HEK293 (cell line): ENCODE data around the gene RPL11.

ENCODE experiments used
- CTCF ChIA-PET: fragments of 350-600 bp; formaldehyde crosslinking; extraction: SDS; loops from one replicate; lab custom pipeline; 2021; ENCODE audit warnings: antibody characterized with exemption; lab: Yijun Ruan, JAX
- POLR2A ChIA-PET: fragments of 300-600 bp; formaldehyde crosslinking; extraction: SDS; loops from one replicate; lab custom pipeline; 2020; ENCODE audit warnings: antibody characterized with exemption, inconsistent platforms; lab: Yijun Ruan, JAX
- H3K27ac ChIP-seq: fragments of 200-500 bp; sonication (Bioruptor generic); 2 replicates; pipeline ENCODE4 v1.5.1; 2014; ENCODE audit warnings: low read depth, low read length, control low read depth, inconsistent platforms; ENCODE audit errors: extremely low read depth
- H3K36me3 ChIP-seq, 2 experiments: fragments of 200-500 bp in 1 of 2; sonication (Bioruptor generic) in 1 of 2; 1 replicate in 1 of 2; 2 replicates in 1 of 2; pipeline ENCODE4 v1.5.1; 2014 to 2017; ENCODE audit warnings: inconsistent platforms in 2 of 2, low read length in 2 of 2; ENCODE audit not compliant: control insufficient read depth in 2 of 2, insufficient read depth in 1 of 2
- H3K4me1 ChIP-seq: fragments of 200-500 bp; sonication (Bioruptor generic); 2 replicates; pipeline ENCODE4 v1.5.1; 2014; ENCODE audit warnings: mild to moderate bottlenecking, low read length, inconsistent platforms; ENCODE audit not compliant: control insufficient read depth, insufficient read depth
- H3K4me3 ChIP-seq: 2 replicates; pipeline ENCODE4 v1.5.1; 2011; ENCODE audit warnings: low read depth, mild to moderate bottlenecking, control low read depth, low read length, moderate library complexity
- H3K9me3 ChIP-seq: fragments of 200-500 bp; sonication (Bioruptor generic); 2 replicates; pipeline ENCODE4 v1.5.1; 2014; ENCODE audit warnings: low read depth, low read length, inconsistent platforms; ENCODE audit not compliant: control insufficient read depth, insufficient read depth
- AEBP2 ChIP-seq: fragments of 450-650 bp; formaldehyde crosslinking; IDR thresholded peaks from 2 replicates; pipeline ENCODE4 v1.5.1; 2016; ENCODE audit warnings: missing biosample characterization, missing genetic modification characterization, borderline replicate concordance
- IKZF3 ChIP-seq: fragments of 450-650 bp; IDR thresholded peaks from 2 replicates; pipeline ENCODE4 v1.5.0; 2018; ENCODE audit warnings: missing biosample characterization, mild to moderate bottlenecking, missing genetic modification characterization, moderate library complexity
- MYNN ChIP-seq: fragments of 450-650 bp; formaldehyde crosslinking; IDR thresholded peaks from 2 replicates; pipeline ENCODE4 v1.5.1; 2016; ENCODE audit warnings: missing biosample characterization, missing genetic modification characterization, borderline replicate concordance
- RBAK ChIP-seq: fragments of 450-650 bp; formaldehyde crosslinking; IDR thresholded peaks from 2 replicates; pipeline ENCODE4 v1.5.1; 2016; ENCODE audit warnings: missing biosample characterization, missing genetic modification characterization
- ZBTB1 ChIP-seq: fragments of 450-650 bp; formaldehyde crosslinking; IDR thresholded peaks from 2 replicates; pipeline ENCODE4 v1.5.1; 2016; ENCODE audit warnings: missing biosample characterization, missing genetic modification characterization
- ZBTB44 ChIP-seq: fragments of 450-650 bp; IDR thresholded peaks from 2 replicates; pipeline ENCODE4 v1.5.1; 2018; ENCODE audit warnings: missing biosample characterization, mild to moderate bottlenecking, missing genetic modification characterization
- ZNF114 ChIP-seq: fragments of 450-650 bp; formaldehyde crosslinking; IDR thresholded peaks from 2 replicates; pipeline ENCODE4 v1.5.0; 2017; ENCODE audit warnings: missing biosample characterization, missing genetic modification characterization
- ZNF121 ChIP-seq: fragments of 450-650 bp; formaldehyde crosslinking; IDR thresholded peaks from 2 replicates; pipeline ENCODE4 v1.5.1; 2016; ENCODE audit warnings: missing biosample characterization, missing genetic modification characterization
- ZNF24 ChIP-seq: fragments of 450-650 bp; formaldehyde crosslinking; IDR thresholded peaks from 2 replicates; pipeline ENCODE4 v1.5.1; 2016; ENCODE audit warnings: missing biosample characterization, missing genetic modification characterization
- ZNF248 ChIP-seq: fragments of 450-650 bp; formaldehyde crosslinking; IDR thresholded peaks from 2 replicates; pipeline ENCODE4 v1.5.1; 2017; ENCODE audit warnings: missing biosample characterization, missing genetic modification characterization
- ZNF266 ChIP-seq: fragments of 450-650 bp; formaldehyde crosslinking; IDR thresholded peaks from 2 replicates; pipeline ENCODE4 v1.5.1; 2016; ENCODE audit warnings: missing biosample characterization, missing genetic modification characterization, low read depth
- ZNF391 ChIP-seq: fragments of 450-650 bp; formaldehyde crosslinking; IDR thresholded peaks from 2 replicates; pipeline ENCODE4 v1.5.1; 2016; ENCODE audit warnings: low read depth, missing biosample characterization, missing genetic modification characterization, borderline replicate concordance
- ZNF514 ChIP-seq: fragments of 450-650 bp; formaldehyde crosslinking; IDR thresholded peaks from 2 replicates; pipeline ENCODE4 v1.5.1; 2016; ENCODE audit warnings: missing biosample characterization, missing genetic modification characterization
- ZNF704 ChIP-seq: fragments of 450-650 bp; formaldehyde crosslinking; IDR thresholded peaks from 2 replicates; pipeline ENCODE4 v1.5.1; 2016; ENCODE audit warnings: missing biosample characterization, missing genetic modification characterization
- TF ChIP-seq, protein P1 (sequence below): fragments of 450-650 bp; formaldehyde crosslinking; IDR thresholded peaks from 2 replicates; pipeline ENCODE4 v1.5.1; 2016; ENCODE audit warnings: missing biosample characterization, missing genetic modification characterization
- TF ChIP-seq, protein P2 (sequence below): fragments of 450-650 bp; formaldehyde crosslinking; IDR thresholded peaks from 2 replicates; pipeline ENCODE4 v1.5.1; 2016; ENCODE audit warnings: missing biosample characterization, missing genetic modification characterization
- TF ChIP-seq, protein P3 (sequence below): sonication (generic); formaldehyde crosslinking; IDR thresholded peaks from 2 replicates; pipeline ENCODE4 v1.8.1; 2022; ENCODE audit warnings: mild to moderate bottlenecking, moderate library complexity, missing genetic modification reagents

Gene RPL11

DNA sequence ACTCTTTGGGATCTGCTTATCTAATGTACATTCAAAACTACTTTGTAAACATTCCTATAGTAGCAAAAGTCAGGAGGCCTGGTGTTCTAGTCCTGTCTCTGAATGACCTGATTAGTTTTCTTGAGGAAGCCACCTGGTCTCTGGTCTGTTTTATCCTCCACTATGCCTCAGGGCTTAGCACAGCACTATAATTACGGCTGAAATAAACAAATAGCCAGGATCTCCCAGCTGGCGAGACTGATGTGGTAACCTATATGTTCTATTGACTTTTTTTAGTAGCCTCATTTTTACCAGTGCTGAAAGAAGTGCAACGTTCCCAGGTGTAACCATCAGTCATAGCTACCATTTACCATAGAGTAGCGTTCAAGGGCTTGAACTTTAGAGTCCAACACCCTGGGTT lies 24.2 kb upstream of the RPL11 start:
- Histone ChIP-seq H3K9me3 (no peaks in the 10 kb centered on the region), H3K36me3 (no peaks in the 10 kb centered on the region), H3K27ac (no peak overlapping the region), H3K4me1 (no peaks in the 10 kb centered on the region), H3K4me3 (no peak overlapping the region)
- POLR2A ChIA-PET = interaction anchor here (0.7 kb wide), 2 partner anchors 30 to 165 kb away, joined by 3 to 6 read pairs; no protein-coding TSS in a partner anchor
- CTCF ChIA-PET = interaction anchor here (0.6 to 9.6 kb wide), 4 partner anchors 11 to 676 kb away, joined by 5 to 72 read pairs (median 38); no protein-coding TSS in a partner anchor
- TF ChIP-seq, protein P1, sequence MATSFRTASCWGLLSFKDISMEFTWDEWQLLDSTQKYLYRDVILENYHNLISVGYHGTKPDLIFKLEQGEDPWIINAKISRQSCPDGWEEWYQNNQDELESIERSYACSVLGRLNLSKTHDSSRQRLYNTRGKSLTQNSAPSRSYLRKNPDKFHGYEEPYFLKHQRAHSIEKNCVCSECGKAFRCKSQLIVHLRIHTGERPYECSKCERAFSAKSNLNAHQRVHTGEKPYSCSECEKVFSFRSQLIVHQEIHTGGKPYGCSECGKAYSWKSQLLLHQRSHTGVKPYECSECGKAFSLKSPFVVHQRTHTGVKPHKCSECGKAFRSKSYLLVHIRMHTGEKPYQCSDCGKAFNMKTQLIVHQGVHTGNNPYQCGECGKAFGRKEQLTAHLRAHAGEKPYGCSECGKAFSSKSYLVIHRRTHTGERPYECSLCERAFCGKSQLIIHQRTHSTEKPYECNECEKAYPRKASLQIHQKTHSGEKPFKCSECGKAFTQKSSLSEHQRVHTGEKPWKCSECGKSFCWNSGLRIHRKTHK (tag by site-specific recombination) = no peak
- TF ChIP-seq IKZF3 (no peak), ZNF391 (no peak), ZNF121 (no peak), ZBTB1 (tag by site-specific recombination) (no peak), ZNF114 (tag by site-specific recombination) (no peak), ZNF24 (tag by site-specific recombination) (no peak)
- TF ChIP-seq, protein P2, sequence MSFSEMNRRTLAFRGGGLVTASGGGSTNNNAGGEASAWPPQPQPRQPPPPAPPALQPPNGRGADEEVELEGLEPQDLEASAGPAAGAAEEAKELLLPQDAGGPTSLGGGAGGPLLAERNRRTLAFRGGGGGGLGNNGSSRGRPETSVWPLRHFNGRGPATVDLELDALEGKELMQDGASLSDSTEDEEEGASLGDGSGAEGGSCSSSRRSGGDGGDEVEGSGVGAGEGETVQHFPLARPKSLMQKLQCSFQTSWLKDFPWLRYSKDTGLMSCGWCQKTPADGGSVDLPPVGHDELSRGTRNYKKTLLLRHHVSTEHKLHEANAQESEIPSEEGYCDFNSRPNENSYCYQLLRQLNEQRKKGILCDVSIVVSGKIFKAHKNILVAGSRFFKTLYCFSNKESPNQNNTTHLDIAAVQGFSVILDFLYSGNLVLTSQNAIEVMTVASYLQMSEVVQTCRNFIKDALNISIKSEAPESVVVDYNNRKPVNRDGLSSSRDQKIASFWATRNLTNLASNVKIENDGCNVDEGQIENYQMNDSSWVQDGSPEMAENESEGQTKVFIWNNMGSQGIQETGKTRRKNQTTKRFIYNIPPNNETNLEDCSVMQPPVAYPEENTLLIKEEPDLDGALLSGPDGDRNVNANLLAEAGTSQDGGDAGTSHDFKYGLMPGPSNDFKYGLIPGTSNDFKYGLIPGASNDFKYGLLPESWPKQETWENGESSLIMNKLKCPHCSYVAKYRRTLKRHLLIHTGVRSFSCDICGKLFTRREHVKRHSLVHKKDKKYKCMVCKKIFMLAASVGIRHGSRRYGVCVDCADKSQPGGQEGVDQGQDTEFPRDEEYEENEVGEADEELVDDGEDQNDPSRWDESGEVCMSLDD (tag by site-specific recombination) = no peak

DNA sequence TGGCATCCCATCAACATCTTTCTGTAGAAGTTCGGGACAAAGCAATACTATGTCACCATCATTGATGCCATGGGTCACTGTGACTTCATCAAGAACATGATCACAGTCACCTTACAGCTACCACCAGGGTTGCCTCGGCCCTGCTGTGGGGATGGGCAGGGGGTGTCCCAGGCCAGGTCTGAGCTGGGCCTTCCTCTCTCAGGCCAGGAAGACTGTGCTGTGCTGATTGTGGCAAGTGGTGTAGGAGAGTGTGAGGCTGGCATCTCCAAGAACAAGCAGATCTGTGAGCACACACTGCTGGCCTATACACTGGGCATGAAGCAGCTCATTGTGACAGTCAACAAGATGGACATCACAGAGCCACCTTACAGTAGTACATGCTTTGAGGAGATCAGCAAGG lies 20.9 kb upstream of the RPL11 start:
- POLR2A ChIA-PET = no interaction called here
- H3K36me3 ChIP-seq = no peaks in the 10 kb centered on the region
- no peaks in the 10 kb centered on the region for H3K4me1 ChIP-seq
- CTCF ChIA-PET = interaction anchor here (0.6 to 9.6 kb wide), 5 partner anchors 15 to 194 kb away, joined by 3 to 72 read pairs (median 5); partner anchors contain the start of gene RPL11
- no peak overlapping the region for H3K27ac ChIP-seq
- TF ChIP-seq ZNF704 (tag by site-specific recombination) (no peak), AEBP2 (tag by site-specific recombination) (no peak), ZNF266 (no peak), ZBTB1 (tag by site-specific recombination) (no peak), MYNN (no peak), ZBTB44 (no peak), ZNF248 (no peak), RBAK (tag by site-specific recombination) (no peak), ZNF514 (no peak)
- TF ChIP-seq, protein P1 (tag by site-specific recombination) = no peak
- TF ChIP-seq, protein P3, sequence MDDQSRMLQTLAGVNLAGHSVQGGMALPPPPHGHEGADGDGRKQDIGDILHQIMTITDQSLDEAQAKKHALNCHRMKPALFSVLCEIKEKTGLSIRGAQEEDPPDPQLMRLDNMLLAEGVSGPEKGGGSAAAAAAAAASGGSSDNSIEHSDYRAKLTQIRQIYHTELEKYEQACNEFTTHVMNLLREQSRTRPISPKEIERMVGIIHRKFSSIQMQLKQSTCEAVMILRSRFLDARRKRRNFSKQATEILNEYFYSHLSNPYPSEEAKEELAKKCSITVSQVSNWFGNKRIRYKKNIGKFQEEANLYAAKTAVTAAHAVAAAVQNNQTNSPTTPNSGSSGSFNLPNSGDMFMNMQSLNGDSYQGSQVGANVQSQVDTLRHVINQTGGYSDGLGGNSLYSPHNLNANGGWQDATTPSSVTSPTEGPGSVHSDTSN (CRISPR knock-in tag) = no peak
- H3K9me3 ChIP-seq = no peaks in the 10 kb centered on the region
- H3K4me3 ChIP-seq = no peak overlapping the region
